Activated naive CD8-positive, alpha-beta T cell treated with anti-CD3 and anti-CD28 coated beads, Interleukin-2, amount 10 ng/mL, durations not matched to agents 7 days and 5 days (primary cell): ENCODE data around the gene RSPH6A. TPM values are rescaled to one million over a fixed set of nuclear protein-coding genes. Genes with fewer than 3 reads are reported as not detected.
"Not testable (repeated sequence)": the region's sequence is repeated elsewhere in the genome, so short reads cannot be mapped to it uniquely, and the experiment has no call there.

Experiments
- ATAC-seq: fragments of 150-1000 bp; cut with Tn5 transposase; one replicate; pipeline ENCODE4 v1.10.0; 2021; ENCODE audit warnings: low read depth, moderate library complexity
- POLR2A ChIA-PET: fragments of 350-600 bp; sonication (Branson Sonifier 250); formaldehyde crosslinking; loops from one replicate; lab custom pipeline; 2021; ENCODE audit warnings: antibody characterized with exemption; lab: Charles Lee
- DNase-seq: peaks from one replicate; pipeline ENCODE4 v3.0.0; 2021
- H3K27ac Mint-ChIP-seq: one replicate; pipeline ENCODE4 v1.8.0; 2022; ENCODE audit warnings: mild to moderate bottlenecking, mixed read lengths
- H3K27me3 Mint-ChIP-seq: one replicate; pipeline ENCODE4 v1.8.0; 2022; ENCODE audit warnings: mild to moderate bottlenecking, moderate library complexity, mixed read lengths
- H3K36me3 Mint-ChIP-seq: one replicate; pipeline ENCODE4 v1.8.0; 2021; ENCODE audit warnings: mild to moderate bottlenecking, mixed read lengths
- H3K4me1 Mint-ChIP-seq: one replicate; pipeline ENCODE4 v1.8.0; 2021; ENCODE audit warnings: mixed read lengths
- H3K4me3 Mint-ChIP-seq: one replicate; pipeline ENCODE4 v1.8.0; 2022; ENCODE audit warnings: mild to moderate bottlenecking, moderate library complexity, mixed read lengths
- H3K9me3 Mint-ChIP-seq: one replicate; pipeline ENCODE4 v1.8.0; 2021; ENCODE audit warnings: mixed read lengths
- total RNA-seq, 2 experiments: library from RNA; stranded (reverse); gene quantifications; one replicate each; pipeline ENCODE4 v1.2.3, GENCODE V29; 2021

Gene RSPH6A
- total RNA-seq, 2 experiments from 2014 or later: 0.30 to 0.40 TPM

DNA sequence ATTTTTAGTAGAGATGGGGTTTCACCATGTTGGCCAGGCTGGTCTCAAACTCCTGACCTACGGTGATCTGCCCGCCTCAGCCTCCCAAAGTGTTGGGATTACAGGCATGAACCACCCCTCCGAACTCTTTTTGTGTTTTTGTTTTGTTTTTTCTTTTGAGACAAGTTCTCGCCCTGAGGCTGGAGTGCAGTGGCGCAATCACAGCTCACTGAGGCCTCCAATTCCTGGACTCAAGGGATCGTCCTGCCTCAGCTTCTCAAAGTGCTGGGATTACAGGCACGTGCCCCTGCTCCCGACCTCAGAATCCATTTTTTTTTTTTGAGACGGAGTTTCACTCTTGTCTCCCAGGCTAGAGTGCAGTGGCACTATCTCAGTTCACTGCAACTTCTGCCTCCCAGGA is 57.4 kb downstream of the RSPH6A start:
- Mint-ChIP-seq H3K4me1 (no peaks in the 10 kb centered on the region), H3K9me3 (no peaks in the 10 kb centered on the region), H3K27me3 (peaks cover 4% of the 10 kb centered on the region), H3K27ac (no peak overlapping the region), H3K4me3 (no peak overlapping the region), H3K36me3 (no peaks in the 10 kb centered on the region)
- no peak for ATAC-seq
- POLR2A ChIA-PET: no interaction called here
- no peak for DNase-seq

- no peak overlapping the region for H3K27ac Mint-ChIP-seq
- ATAC-seq (no peak), DNase-seq (no peak)
- no peaks in the 10 kb centered on the region for H3K9me3 Mint-ChIP-seq
- H3K4me1 Mint-ChIP-seq: no peaks in the 10 kb centered on the region
- peaks cover 2% of the 10 kb centered on the region for H3K27me3 Mint-ChIP-seq
- POLR2A ChIA-PET: no interaction called here
- no peaks in the 10 kb centered on the region for H3K36me3 Mint-ChIP-seq
- H3K4me3 Mint-ChIP-seq: no peak overlapping the region
Measured at GRCh38 chr19:45754323-45754722, 60.8 kb downstream of the RSPH6A start.

- DNase-seq (no peak), ATAC-seq (no peak)
- Mint-ChIP-seq H3K27ac (no peak overlapping the region), H3K27me3 (peaks cover 2% of the 10 kb centered on the region), H3K4me1 (no peaks in the 10 kb centered on the region), H3K36me3 (no peaks in the 10 kb centered on the region), H3K4me3 (no peak overlapping the region), H3K9me3 (no peaks in the 10 kb centered on the region)
- POLR2A ChIA-PET: no interaction called here
Measured at GRCh38 chr19:45753548-45753947, 61.6 kb downstream of the RSPH6A start.

GRCh38 chr19:45752639-45753038 is 62.5 kb downstream of the RSPH6A start:
- Mint-ChIP-seq H3K27me3 (peaks cover 4% of the 10 kb centered on the region), H3K9me3 (no peaks in the 10 kb centered on the region), H3K36me3 (no peaks in the 10 kb centered on the region), H3K27ac (no peak overlapping the region), H3K4me1 (no peaks in the 10 kb centered on the region), H3K4me3 (no peak overlapping the region)
- no peak for ATAC-seq
- no peak for DNase-seq
- POLR2A ChIA-PET: interaction anchor here (0.6 kb wide), 1 partner anchor 367 kb away, joined by 3 read pairs; no protein-coding TSS in a partner anchor

DNA sequence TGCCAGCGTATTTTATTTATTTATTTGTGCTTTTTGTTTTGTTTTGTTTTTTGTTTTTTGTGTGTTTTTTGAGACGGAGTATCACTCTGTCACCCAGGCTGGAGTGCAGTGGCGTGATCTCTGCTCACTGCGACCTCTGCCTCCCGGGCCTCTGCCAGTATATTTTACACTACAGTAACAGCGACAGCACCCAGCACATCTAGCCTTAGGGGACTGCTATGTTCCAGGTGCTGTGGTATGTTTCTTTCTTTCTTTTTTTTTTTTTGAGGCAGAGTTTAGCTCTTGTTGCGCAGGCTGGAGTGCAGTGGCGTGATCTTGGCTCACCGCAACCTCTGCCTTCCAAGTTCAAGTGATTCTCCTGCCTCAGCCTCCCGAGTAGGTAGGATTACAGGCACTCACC is 63.6 kb downstream of the RSPH6A start:
- H3K27ac Mint-ChIP-seq, H3K36me3 Mint-ChIP-seq, H3K4me3 Mint-ChIP-seq, H3K4me1 Mint-ChIP-seq, ATAC-seq, DNase-seq, POLR2A ChIA-PET, H3K9me3 Mint-ChIP-seq: not testable (repeated sequence)
- H3K27me3 Mint-ChIP-seq: peaks cover 11% of the 10 kb centered on the region

GRCh38 chr19:45747513-45747912 is 67.6 kb downstream of the RSPH6A start:
- H3K9me3 Mint-ChIP-seq: no peaks in the 10 kb centered on the region
- no peaks in the 10 kb centered on the region for H3K36me3 Mint-ChIP-seq
- H3K27me3 Mint-ChIP-seq: peaks cover 25% of the 10 kb centered on the region
- DNase-seq: no peak
- POLR2A ChIA-PET: no interaction called here
- no peak for ATAC-seq
- no peaks in the 10 kb centered on the region for H3K4me1 Mint-ChIP-seq
- no peak overlapping the region for H3K27ac Mint-ChIP-seq
- no peak overlapping the region for H3K4me3 Mint-ChIP-seq

GRCh38 chr19:45746866-45747265 is 68.2 kb downstream of the RSPH6A start:
- Mint-ChIP-seq H3K9me3 (no peaks in the 10 kb centered on the region), H3K4me3 (no peak overlapping the region), H3K4me1 (no peaks in the 10 kb centered on the region), H3K27me3 (peaks cover 28% of the 10 kb centered on the region), H3K27ac (no peak overlapping the region), H3K36me3 (no peaks in the 10 kb centered on the region)
- POLR2A ChIA-PET: no interaction called here
- ATAC-seq (no peak), DNase-seq (no peak)

Other genes starting within 250 kb of the RSPH6A start
- 10 to 100 TPM; 10.6 to 11.8 TPM for gene OPA3, start 230.5 kb downstream of the RSPH6A start, total RNA-seq
- not detected for gene GPR4, start 213.1 kb downstream of the RSPH6A start, total RNA-seq
- 10 to 100 TPM; 93.1 to 94.2 TPM for gene EML2, start 175.9 kb downstream of the RSPH6A start, total RNA-seq
- 10 to 100 TPM; 18.4 to 19.3 TPM for gene GIPR, start 147.1 kb downstream of the RSPH6A start, total RNA-seq
- gene SNRPD2, start 123.4 kb downstream of the RSPH6A start, total RNA-seq: 100 to 1,000 TPM; 520 to 523 TPM
- gene QPCTL, start 122.6 kb downstream of the RSPH6A start, total RNA-seq: 1 to 10 TPM; 9.3 to 9.7 TPM
- gene FBXO46, start 84.4 kb downstream of the RSPH6A start, total RNA-seq: 10 to 100 TPM; 29.9 to 35.5 TPM
- not detected for gene MEIOSIN, start 81.9 kb downstream of the RSPH6A start, total RNA-seq
- gene SIX5, start 46.1 kb downstream of the RSPH6A start, total RNA-seq: 1 to 10 TPM; 1.8 to 2.5 TPM
- gene DMPK, start 32.8 kb downstream of the RSPH6A start, total RNA-seq: 10 to 100 TPM; 26.4 to 32.2 TPM
- gene DMWD, start 22.5 kb downstream of the RSPH6A start, total RNA-seq: 10 to 100 TPM; 47.0 to 50.6 TPM
- 100 to 1,000 TPM; 100 to 113 TPM for gene SYMPK, start 47.8 kb upstream of the RSPH6A start, total RNA-seq
- not detected for gene FOXA3, start 49.0 kb upstream of the RSPH6A start, total RNA-seq
- 10 to 100 TPM; 20.9 to 23.9 TPM for gene IRF2BP1, start 70.8 kb upstream of the RSPH6A start, total RNA-seq
- gene MYPOP, start 87.3 kb upstream of the RSPH6A start, total RNA-seq: 10 to 100 TPM; 12.0 to 12.5 TPM
- not detected for gene NANOS2, start 99.5 kb upstream of the RSPH6A start, total RNA-seq
- not detected for gene NOVA2, start 158.6 kb upstream of the RSPH6A start, total RNA-seq
- gene CCDC61, start 180.2 kb upstream of the RSPH6A start, total RNA-seq: 10 to 100 TPM; 31.5 to 34.2 TPM
- gene PGLYRP1, start 207.7 kb upstream of the RSPH6A start, total RNA-seq: not detected
- gene IGFL4, start 225.7 kb upstream of the RSPH6A start, total RNA-seq: not detected